Transverse colon (tissue), 4 donors: ENCODE results near the gene LGALS1.

Source experiments
- CTCF ChIP-seq, 5 experiments: fragments of 200-600 bp in 3 of 5; fragments of 450-650 bp in 2 of 5; sonication (generic) in 3 of 5; IDR thresholded peaks; 1 replicate in 2 of 5; 2 replicates in 3 of 5; pipeline ENCODE4 v1.5.1; 2016 to 2017; ENCODE audit warnings: antibody characterized with exemption in 5 of 5, inconsistent platforms in 3 of 5, mild to moderate bottlenecking in 2 of 5, moderate library complexity in 1 of 5
- EP300 ChIP-seq: sonication (generic); formaldehyde crosslinking; IDR thresholded peaks from one replicate; pipeline ENCODE4 v1.6.1; 2017; ENCODE audit warnings: antibody characterized with exemption, low read depth
- POLR2A ChIP-seq: fragments of 450-650 bp; IDR thresholded peaks from one replicate; pipeline ENCODE4 v1.6.1; 2016; ENCODE audit warnings: antibody characterized with exemption, mild to moderate bottlenecking, moderate library complexity
- POLR2AphosphoS5 ChIP-seq, 3 donors: sonication (generic); formaldehyde crosslinking; IDR thresholded peaks; one replicate each; pipeline ENCODE4 v1.6.1; 2016; ENCODE audit warnings: antibody characterized with exemption in 3 of 3

- no peak for TF ChIP-seq POLR2AphosphoS5 (IDR thresholded peaks at IDR 0.05)
- TF ChIP-seq EP300 = no peak
- TF ChIP-seq CTCF (IDR thresholded peaks at IDR 0.05) = no peak
- TF ChIP-seq POLR2A = no peak
These were observed 697 bp downstream of the LGALS1 start for GRCh38 chr22:37675930-37676735.
